Lower leg skin (tissue), 4 donors: ENCODE data around the gene JAG2. TPM values are rescaled to one million over a fixed set of nuclear protein-coding genes. Genes with fewer than 3 reads are reported as not detected.

Experiments used
- DNase-seq, 2 donors: peaks; one replicate each; pipeline ENCODE4 v3.0.0-alpha.2; 2019; ENCODE audit warnings: low spot score in 2 of 2
- H3K4me3 ChIP-seq: fragments of 200-600 bp; sonication (generic); 2 replicates; pipeline ENCODE4 v1.5.1; 2017; ENCODE audit warnings: mild to moderate bottlenecking, low read depth; ENCODE audit not compliant: poor library complexity, severe bottlenecking
- CTCF ChIP-seq, 3 donors: fragments of 450-650 bp; IDR thresholded peaks; one replicate each; pipeline ENCODE4 v1.5.1; 2016; ENCODE audit warnings: antibody characterized with exemption in 3 of 3, mild to moderate bottlenecking in 3 of 3, moderate library complexity in 2 of 3
- POLR2A ChIP-seq, 2 donors: fragments of 450-650 bp; IDR thresholded peaks; one replicate each; pipeline ENCODE4 v1.6.1; 2016 to 2017; ENCODE audit warnings: antibody characterized with exemption in 2 of 2, mild to moderate bottlenecking in 1 of 2, moderate library complexity in 1 of 2
- WGBS, 2 donors: methylation state at CpG; one replicate each; pipeline ENCODE4 v1.1.5; 2018; 5-methylcytosine and 5-hydroxymethylcytosine counted together
- intact Hi-C: fragments of 100-400 bp; cut with DNase I; formaldehyde crosslinking; loops from one replicate; pipeline ENCODE4 v1.15.0; 2023; ENCODE audit warnings: low total_unique reads
- total RNA-seq, 4 donors: library from RNA; depleted of rRNA; stranded (reverse); fragments of >200 nt; gene quantifications; one replicate each; pipeline ENCODE4 v1.1.0, GENCODE V29; 2016

Gene JAG2
- total RNA-seq, 4 donors from 2014 or later, result 50.4 to 96.1 (median 63.1) TPM

- intact Hi-C loops, result no loop called here
- WGBS, 2 donors, result 93 to 95% methylated on average over 10 of the region's 10 CpGs
- no peak for TF ChIP-seq CTCF (IDR thresholded peaks at IDR 0.05)
- no peak for TF ChIP-seq POLR2A (IDR thresholded peaks at IDR 0.05)
- DNase-seq, result no peak
- no peak overlapping the region for H3K4me3 ChIP-seq
These were observed 44.8 kb upstream of the JAG2 start for GRCh38 chr14:105213361-105213760.

DNA sequence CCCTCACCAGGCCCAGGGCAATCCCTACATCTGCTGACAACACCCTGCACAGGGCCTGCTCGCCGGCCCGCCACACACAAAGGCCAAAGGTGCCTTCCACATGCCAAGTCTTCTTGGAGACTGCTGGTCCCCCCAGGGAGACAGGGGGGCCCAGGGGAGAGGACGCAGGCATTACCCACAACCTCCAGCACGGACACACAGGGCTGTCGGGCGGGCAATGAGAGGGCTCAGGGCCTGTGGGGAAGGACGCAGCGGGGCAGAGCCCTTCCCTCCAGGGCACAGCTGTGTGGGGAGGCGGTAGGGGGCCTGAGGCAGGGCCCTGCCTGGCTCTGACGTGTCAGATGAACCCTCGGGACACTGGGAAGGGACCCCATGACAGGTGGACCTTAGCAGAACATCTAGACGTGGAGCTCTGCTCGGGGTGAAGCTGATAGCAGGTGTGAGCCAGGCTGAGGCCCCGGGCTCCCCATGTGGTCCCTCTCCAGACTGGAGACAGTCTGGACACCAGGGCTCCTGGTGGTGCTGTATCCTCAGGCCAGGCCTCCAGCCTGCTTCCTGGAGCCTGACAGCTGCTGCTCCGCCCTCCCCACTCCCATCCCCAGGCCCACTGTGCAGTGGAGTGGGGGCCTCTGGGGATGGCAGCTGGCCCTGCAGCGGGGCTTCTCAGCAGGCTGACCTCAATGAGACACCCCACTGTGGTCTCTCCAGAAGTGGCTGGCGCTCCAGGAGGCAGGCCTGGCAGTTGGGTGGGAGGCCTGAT lies 44.1 kb upstream of the JAG2 start:
- intact Hi-C loops, result no loop called here
- 87 to 91% methylated on average over 17 to 18 of the region's 18 CpGs for WGBS, 2 donors
- no peak for TF ChIP-seq POLR2A (IDR thresholded peaks at IDR 0.05)
- TF ChIP-seq CTCF (IDR thresholded peaks at IDR 0.05), result no peak
- DNase-seq, result no peak
- no peak overlapping the region for H3K4me3 ChIP-seq

DNA sequence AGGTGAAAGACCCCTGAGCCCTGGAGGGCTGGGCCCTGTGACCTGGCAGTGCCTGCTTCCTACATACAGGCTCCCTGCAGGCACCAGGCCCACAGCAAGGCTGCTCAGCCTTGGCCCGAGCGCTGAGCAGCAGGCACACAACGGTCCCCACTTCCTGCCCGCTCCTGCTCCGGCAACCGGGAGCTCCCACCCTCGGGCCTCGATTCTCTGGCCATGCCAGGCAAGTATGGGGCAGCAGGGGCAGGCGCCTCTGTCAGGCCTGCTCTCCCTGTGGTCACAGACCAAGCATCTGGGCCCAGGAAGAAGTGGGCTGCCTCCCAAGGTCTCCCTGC lies 43.1 kb upstream of the JAG2 start:
- DNase-seq, result no peak
- intact Hi-C loops, result no loop called here
- TF ChIP-seq POLR2A (IDR thresholded peaks at IDR 0.05) (no peak), CTCF (IDR thresholded peaks at IDR 0.05) (no peak)
- 94 to 97% methylated on average over 7 to 9 of the region's 9 CpGs for WGBS, 2 donors
- no peak overlapping the region for H3K4me3 ChIP-seq

DNA sequence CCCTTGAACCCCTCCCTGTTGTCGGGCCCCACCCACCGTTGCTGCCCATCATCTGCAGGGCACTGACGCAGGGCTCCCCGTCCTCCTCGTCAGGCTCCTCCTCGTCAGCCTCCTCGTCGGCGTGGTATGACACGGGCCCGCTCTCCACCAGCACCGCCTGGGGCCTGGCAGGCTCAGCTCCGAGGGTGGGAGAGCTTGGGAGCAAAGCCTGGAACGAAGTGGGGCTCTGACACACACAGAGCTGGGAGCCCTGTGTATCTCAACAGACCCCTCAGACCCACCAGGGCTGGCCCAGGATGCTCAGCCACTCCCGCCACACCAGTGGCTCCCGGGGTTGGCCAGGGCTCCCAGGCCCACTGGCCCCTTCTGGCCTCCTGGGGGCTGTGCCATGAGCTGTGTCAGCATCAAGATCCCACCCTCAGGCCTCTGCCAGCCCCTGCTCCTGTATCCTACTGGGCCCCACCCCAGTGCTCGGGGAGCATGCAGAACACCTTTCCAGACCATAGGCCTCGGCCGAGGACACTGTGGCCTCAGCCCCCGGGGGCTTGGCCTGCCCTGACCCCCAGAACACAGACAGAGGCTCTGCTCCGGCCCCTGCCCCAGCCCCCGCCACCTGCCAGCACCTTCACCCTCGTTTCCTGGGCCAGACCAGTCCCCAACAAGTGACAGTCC lies 42.6 kb upstream of the JAG2 start:
- WGBS, 2 donors, result 92 to 95% methylated on average over 12 to 22 of the region's 23 CpGs
- intact Hi-C loops, result no loop called here
- no peak for DNase-seq
- no peak for TF ChIP-seq POLR2A (IDR thresholded peaks at IDR 0.05)
- no peak for TF ChIP-seq CTCF (IDR thresholded peaks at IDR 0.05)
- H3K4me3 ChIP-seq, result no peak overlapping the region

GRCh38 chr14:105210266-105211025 lies 41.9 kb upstream of the JAG2 start:
- TF ChIP-seq CTCF (IDR thresholded peaks at IDR 0.05) (no peak), POLR2A (IDR thresholded peaks at IDR 0.05) (no peak)
- no peak for DNase-seq
- 86% methylated on average over 26 to 30 of the region's 30 CpGs for WGBS, 2 donors
- H3K4me3 ChIP-seq, result no peak overlapping the region
- intact Hi-C loops, result no loop called here
